Smooth muscle cell (in vitro differentiated cells): Measurements from ENCODE around the gene HNRNPUL2. TPM values are rescaled to one million over a fixed set of nuclear protein-coding genes. Genes with fewer than 3 reads are reported as not detected.

Source experiments
- DNase-seq: peaks from one replicate; lab custom pipeline; 2025; ENCODE audit not compliant: unreplicated experiment; lab: John Stamatoyannopoulos, UW
- H2AFZ ChIP-seq: fragments of 200-600 bp; sonication (generic); 2 replicates; pipeline ENCODE4 v1.6.0; 2016; ENCODE audit warnings: antibody characterized with exemption, low read depth, mild to moderate bottlenecking
- H3F3A ChIP-seq: fragments of 200-600 bp; sonication (generic); 2 replicates; pipeline ENCODE4 v1.6.0; 2017; ENCODE audit warnings: antibody characterized with exemption, low read depth
- H3K27ac ChIP-seq: fragments of 200-600 bp; sonication (generic); 2 replicates; pipeline ENCODE4 v1.5.1; 2016; ENCODE audit warnings: low read depth, mild to moderate bottlenecking
- H3K27me3 ChIP-seq: fragments of 200-600 bp; sonication (generic); 2 replicates; pipeline ENCODE4 v1.6.1; 2016; ENCODE audit warnings: low read depth, mild to moderate bottlenecking
- H3K36me3 ChIP-seq: fragments of 200-600 bp; sonication (generic); 2 replicates; pipeline ENCODE4 v1.5.1; 2016; ENCODE audit warnings: low read depth
- H3K4me1 ChIP-seq: fragments of 200-600 bp; sonication (generic); 2 replicates; pipeline ENCODE4 v1.5.1; 2016; ENCODE audit warnings: low read depth
- H3K4me2 ChIP-seq: fragments of 200-600 bp; sonication (generic); 2 replicates; pipeline ENCODE4 v1.6.0; 2016; ENCODE audit warnings: mild to moderate bottlenecking
- H3K4me3 ChIP-seq: fragments of 200-600 bp; sonication (generic); 2 replicates; pipeline ENCODE4 v1.5.1; 2016; ENCODE audit warnings: mild to moderate bottlenecking
- H3K79me2 ChIP-seq: fragments of 200-600 bp; sonication (generic); 2 replicates; pipeline ENCODE4 v1.6.0; 2016; ENCODE audit warnings: low read depth, mild to moderate bottlenecking
- H3K9ac ChIP-seq: fragments of 200-600 bp; sonication (generic); 2 replicates; pipeline ENCODE4 v1.6.0; 2016; ENCODE audit warnings: low read depth
- H3K9me3 ChIP-seq: fragments of 200-600 bp; sonication (generic); replicated peaks from 2 replicates; pipeline ENCODE4 v1.5.1; 2016; ENCODE audit warnings: low read depth
- H4K20me1 ChIP-seq: fragments of 200-600 bp; sonication (generic); 2 replicates; pipeline ENCODE4 v1.6.0; 2016; ENCODE audit warnings: low read depth
- WGBS: methylation state at CpG from one replicate; pipeline ENCODE4 v1.1.7; 2016; ENCODE audit warnings: low lambda C conversion rate; 5-methylcytosine and 5-hydroxymethylcytosine counted together
- polyA plus RNA-seq: library from polyadenylated mRNA; unstranded; fragments of >200 nt; fragmentation: Nextera tagmentation; extraction: Ambion mirVana; gene quantifications from 2 replicates; pipeline ENCODE4 v1.2.1, GENCODE V29; 2016
- total RNA-seq: library from RNA; depleted of rRNA; stranded (reverse); fragments of >200 nt; gene quantifications from 2 replicates; pipeline ENCODE4 v1.2.3, GENCODE V29; 2014
- TF ChIP-seq, protein P1 (sequence below): fragments of 200-600 bp; sonication (generic); IDR thresholded peaks from 2 replicates; pipeline ENCODE4 v1.5.1; 2017; ENCODE audit warnings: borderline replicate concordance, mild to moderate bottlenecking, antibody characterized with exemption; ENCODE audit not compliant: insufficient read depth, poor library complexity, severe bottlenecking

The HNRNPUL2 gene
- total and polyA plus RNA-seq, 2 experiments from 2014 or later = 3.6 to 19.4 TPM

DNA sequence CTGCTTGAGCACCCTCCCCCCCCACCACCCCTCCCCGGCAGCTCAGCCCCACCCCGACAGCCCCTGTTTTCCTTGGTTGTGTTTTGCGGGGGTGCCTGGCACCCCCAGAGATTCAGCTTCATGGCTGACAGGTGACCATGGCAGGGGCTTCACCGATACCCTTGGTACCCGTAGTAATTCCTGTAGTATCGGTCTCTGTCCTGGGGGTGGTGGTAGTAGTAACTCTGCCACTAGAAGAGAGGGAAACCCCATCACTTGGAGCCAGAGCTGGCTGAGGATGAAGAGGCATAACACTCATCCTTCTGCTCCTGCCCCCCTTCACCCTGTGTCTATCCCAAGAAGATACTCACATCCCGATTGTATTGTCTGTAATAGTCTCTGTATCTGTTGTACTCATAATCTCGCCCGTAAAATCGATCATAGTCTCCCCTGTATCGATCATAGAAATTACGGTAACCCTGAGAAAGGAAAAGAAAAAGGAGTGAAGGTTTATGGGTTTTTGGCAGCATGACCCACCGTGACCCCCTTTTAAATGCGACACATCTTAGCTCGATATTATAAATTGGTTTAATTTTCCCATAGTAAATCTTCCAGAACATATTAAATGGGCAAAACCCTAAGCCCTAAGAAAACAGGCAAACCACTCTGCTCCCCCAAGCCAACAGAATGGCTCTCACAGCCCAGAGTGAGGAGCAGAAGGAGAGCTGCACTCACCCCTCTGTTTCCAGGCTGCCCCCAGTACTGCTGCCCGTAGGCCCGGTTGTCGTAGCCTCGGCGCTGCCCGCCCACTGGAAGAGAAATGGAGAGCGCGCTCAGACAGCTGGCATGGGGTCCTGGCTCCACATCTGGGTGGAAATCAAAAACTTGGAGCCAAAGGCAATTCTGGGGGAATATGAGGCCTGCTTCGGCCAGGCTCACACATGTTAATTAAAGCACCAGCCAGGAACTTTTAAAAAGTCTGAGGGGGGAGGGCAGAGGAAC lies 11.8 kb downstream of the HNRNPUL2 start:
- H3K36me3 ChIP-seq = peaks cover 10% of the 10 kb centered on the region
- TF ChIP-seq, protein P1, sequence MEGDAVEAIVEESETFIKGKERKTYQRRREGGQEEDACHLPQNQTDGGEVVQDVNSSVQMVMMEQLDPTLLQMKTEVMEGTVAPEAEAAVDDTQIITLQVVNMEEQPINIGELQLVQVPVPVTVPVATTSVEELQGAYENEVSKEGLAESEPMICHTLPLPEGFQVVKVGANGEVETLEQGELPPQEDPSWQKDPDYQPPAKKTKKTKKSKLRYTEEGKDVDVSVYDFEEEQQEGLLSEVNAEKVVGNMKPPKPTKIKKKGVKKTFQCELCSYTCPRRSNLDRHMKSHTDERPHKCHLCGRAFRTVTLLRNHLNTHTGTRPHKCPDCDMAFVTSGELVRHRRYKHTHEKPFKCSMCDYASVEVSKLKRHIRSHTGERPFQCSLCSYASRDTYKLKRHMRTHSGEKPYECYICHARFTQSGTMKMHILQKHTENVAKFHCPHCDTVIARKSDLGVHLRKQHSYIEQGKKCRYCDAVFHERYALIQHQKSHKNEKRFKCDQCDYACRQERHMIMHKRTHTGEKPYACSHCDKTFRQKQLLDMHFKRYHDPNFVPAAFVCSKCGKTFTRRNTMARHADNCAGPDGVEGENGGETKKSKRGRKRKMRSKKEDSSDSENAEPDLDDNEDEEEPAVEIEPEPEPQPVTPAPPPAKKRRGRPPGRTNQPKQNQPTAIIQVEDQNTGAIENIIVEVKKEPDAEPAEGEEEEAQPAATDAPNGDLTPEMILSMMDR = no peak
- no peak overlapping the region for H2AFZ ChIP-seq
- no peak for DNase-seq
- H4K20me1 ChIP-seq = no peaks in the 10 kb centered on the region
- H3K4me1 ChIP-seq = peaks cover 1% of the 10 kb centered on the region
- H3K4me3 ChIP-seq = no peak overlapping the region
- no peak overlapping the region for H3K4me2 ChIP-seq
- no peaks in the 10 kb centered on the region for H3K9me3 ChIP-seq
- H3F3A ChIP-seq = peaks cover 48% of the 10 kb centered on the region
- no peaks in the 10 kb centered on the region for H3K27me3 ChIP-seq
- H3K27ac ChIP-seq = no peak overlapping the region
- H3K9ac ChIP-seq = no peak overlapping the region
- WGBS = 94% methylated on average over 23 of the region's 24 CpGs
- H3K79me2 ChIP-seq = peaks cover 38% of the 10 kb centered on the region

- H2AFZ ChIP-seq = no peak overlapping the region
- peaks cover 14% of the 10 kb centered on the region for H3K4me1 ChIP-seq
- peaks cover 18% of the 10 kb centered on the region for H3K79me2 ChIP-seq
- H3K36me3 ChIP-seq = no peaks in the 10 kb centered on the region
- TF ChIP-seq, protein P1 = no peak
- H3K9me3 ChIP-seq = no peaks in the 10 kb centered on the region
- H3K27me3 ChIP-seq = no peaks in the 10 kb centered on the region
- no peak overlapping the region for H3K4me3 ChIP-seq
- H3K27ac ChIP-seq = peak overlapping the region; percentile 11
- peaks cover 55% of the 10 kb centered on the region for H3F3A ChIP-seq
- no peaks in the 10 kb centered on the region for H4K20me1 ChIP-seq
- 97% methylated on average over 2 of the region's 2 CpGs for WGBS
- no peak for DNase-seq
- H3K9ac ChIP-seq = no peak overlapping the region
- no peak overlapping the region for H3K4me2 ChIP-seq
Measured at GRCh38 chr11:62713343-62713742, 13.9 kb downstream of the HNRNPUL2 start.

- H3K27ac ChIP-seq = peak overlapping the region; percentile 11
- no peaks in the 10 kb centered on the region for H4K20me1 ChIP-seq
- no peak overlapping the region for H3K4me2 ChIP-seq
- no peak overlapping the region for H3K9ac ChIP-seq
- no peak overlapping the region for H3K4me3 ChIP-seq
- 92% methylated on average over 3 of the region's 3 CpGs for WGBS
- TF ChIP-seq, protein P1 = no peak
- no peak for DNase-seq
- peaks cover 15% of the 10 kb centered on the region for H3K4me1 ChIP-seq
- H3K79me2 ChIP-seq = peaks cover 14% of the 10 kb centered on the region
- H3K9me3 ChIP-seq = no peaks in the 10 kb centered on the region
- peaks cover 60% of the 10 kb centered on the region for H3F3A ChIP-seq
- H3K36me3 ChIP-seq = no peaks in the 10 kb centered on the region
- no peak overlapping the region for H2AFZ ChIP-seq
- H3K27me3 ChIP-seq = no peaks in the 10 kb centered on the region
Measured at GRCh38 chr11:62712861-62713260, 14.4 kb downstream of the HNRNPUL2 start.
